COLO668 (cell line): ENCODE measurements around the gene SH3PXD2A.

ENCODE experiments used
- DNase-seq: peaks from one replicate; lab custom pipeline; 2025; ENCODE audit not compliant: unreplicated experiment; lab: John Stamatoyannopoulos, UW

Gene SH3PXD2A, protein sequence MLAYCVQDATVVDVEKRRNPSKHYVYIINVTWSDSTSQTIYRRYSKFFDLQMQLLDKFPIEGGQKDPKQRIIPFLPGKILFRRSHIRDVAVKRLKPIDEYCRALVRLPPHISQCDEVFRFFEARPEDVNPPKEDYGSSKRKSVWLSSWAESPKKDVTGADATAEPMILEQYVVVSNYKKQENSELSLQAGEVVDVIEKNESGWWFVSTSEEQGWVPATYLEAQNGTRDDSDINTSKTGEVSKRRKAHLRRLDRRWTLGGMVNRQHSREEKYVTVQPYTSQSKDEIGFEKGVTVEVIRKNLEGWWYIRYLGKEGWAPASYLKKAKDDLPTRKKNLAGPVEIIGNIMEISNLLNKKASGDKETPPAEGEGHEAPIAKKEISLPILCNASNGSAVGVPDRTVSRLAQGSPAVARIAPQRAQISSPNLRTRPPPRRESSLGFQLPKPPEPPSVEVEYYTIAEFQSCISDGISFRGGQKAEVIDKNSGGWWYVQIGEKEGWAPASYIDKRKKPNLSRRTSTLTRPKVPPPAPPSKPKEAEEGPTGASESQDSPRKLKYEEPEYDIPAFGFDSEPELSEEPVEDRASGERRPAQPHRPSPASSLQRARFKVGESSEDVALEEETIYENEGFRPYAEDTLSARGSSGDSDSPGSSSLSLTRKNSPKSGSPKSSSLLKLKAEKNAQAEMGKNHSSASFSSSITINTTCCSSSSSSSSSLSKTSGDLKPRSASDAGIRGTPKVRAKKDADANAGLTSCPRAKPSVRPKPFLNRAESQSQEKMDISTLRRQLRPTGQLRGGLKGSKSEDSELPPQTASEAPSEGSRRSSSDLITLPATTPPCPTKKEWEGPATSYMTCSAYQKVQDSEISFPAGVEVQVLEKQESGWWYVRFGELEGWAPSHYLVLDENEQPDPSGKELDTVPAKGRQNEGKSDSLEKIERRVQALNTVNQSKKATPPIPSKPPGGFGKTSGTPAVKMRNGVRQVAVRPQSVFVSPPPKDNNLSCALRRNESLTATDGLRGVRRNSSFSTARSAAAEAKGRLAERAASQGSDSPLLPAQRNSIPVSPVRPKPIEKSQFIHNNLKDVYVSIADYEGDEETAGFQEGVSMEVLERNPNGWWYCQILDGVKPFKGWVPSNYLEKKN

DNA sequence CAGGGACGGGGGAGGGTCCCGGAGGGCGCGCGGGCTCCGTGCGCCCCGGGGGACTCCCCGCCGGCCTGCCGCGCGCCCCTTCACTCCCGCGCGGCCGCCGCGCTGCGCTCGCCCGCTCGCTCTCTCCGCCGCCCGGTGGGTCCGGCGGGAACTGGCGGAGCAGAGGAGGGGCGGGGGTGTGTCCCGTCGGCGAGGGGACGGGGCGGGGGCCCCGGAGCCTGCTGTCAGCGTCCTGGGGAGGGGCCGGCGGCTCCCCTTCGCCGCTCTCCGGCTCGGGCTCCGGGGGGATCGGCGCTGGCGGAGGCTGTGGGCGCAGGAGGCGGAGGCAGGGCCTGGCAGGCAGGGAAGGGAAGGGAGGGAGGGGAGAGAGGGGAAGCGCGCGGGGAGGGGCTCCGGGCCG, at the start of gene SH3PXD2A:
TSS of gene SH3PXD2A (minus strand) at position 153 of the 400 bp plus-strand sequence. CDS start 310 bp downstream, outside the sequence.
- DNase-seq, result peak; percentile 47

DNA sequence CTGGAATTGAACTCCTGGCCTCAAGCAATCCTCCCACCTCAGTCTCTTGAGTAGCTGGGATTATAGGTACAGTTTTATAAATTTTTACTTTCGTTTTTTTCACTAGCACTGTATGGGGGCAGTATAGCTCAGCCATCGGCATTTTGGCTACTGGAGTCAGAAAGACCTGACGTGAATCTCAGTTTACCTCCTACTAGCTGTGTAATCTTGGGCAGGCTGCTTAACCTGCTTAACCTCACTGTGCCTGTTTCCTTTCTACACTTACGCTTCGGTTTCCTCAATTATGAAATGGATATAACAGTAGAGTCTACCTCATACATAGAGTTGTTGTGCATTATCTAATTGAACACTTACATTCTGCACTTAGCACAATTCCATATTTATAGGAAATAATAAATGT, 45.9 kb upstream of the SH3PXD2A start:
- DNase-seq, result no peak

DNA sequence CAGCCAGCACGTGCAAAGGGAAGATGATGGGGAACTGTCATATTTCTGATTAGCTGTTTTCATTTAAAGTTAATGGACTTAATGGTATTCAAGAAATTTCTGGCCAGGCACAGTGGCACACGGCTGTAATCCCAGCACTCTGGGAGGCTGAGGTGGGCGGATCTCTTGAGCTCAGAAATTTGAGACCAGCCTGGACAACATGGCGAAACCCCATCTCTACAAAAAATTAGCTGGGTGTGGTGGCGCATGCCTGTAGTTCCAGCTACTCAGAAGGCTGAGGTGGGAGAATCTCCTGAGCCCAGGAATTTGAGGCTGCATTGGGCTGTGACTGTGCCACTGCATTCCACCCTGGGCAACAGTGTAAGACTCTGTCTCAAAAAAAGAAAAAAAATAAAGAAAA, 43.9 kb upstream of the SH3PXD2A start:
- no peak for DNase-seq

DNA sequence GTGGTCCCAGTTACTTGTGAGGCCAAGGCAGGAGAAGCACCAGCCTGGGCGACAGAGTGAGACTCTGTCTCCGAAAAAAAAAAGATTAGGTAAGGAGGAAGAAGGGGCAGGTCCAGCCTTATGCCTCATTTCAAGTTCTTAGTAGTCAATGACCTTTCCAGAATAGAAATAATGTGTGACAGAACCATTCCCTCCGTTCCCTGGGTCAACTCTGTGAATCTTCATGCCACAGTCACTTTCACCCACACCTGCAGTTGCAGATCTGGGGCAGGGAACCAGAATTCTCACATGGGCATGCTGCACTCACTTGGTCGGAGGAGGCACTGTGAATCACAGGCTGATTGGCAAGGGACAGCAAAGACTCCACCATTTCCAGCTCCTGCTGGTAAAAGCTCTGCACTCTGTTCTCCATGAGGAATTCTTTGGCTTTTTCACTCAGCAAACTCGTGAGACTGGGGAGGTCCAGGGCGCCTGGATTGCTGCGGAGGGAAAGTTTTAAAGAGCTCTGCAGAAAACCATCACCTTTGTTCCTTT, 41.9 kb upstream of the SH3PXD2A start:
- no peak for DNase-seq

DNA sequence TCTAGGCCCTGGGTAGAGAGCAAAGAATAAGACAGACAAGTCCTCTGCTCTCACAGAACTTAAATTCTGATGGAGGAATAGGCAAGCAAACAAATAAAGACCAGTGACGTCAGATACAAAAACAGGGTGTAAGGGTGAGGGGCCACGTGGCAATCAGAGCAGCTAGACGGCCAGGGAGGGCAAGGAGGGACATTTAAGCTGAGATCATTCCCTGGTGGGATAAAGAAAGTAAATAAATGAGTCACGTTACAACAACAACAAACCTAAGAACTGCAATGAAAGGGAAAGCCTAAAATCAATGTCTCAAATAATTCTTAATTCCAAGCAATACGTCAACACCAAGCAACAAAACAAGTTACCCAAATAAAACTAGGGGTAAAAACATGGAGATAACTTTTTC, 40.8 kb upstream of the SH3PXD2A start:
- no peak for DNase-seq

DNA sequence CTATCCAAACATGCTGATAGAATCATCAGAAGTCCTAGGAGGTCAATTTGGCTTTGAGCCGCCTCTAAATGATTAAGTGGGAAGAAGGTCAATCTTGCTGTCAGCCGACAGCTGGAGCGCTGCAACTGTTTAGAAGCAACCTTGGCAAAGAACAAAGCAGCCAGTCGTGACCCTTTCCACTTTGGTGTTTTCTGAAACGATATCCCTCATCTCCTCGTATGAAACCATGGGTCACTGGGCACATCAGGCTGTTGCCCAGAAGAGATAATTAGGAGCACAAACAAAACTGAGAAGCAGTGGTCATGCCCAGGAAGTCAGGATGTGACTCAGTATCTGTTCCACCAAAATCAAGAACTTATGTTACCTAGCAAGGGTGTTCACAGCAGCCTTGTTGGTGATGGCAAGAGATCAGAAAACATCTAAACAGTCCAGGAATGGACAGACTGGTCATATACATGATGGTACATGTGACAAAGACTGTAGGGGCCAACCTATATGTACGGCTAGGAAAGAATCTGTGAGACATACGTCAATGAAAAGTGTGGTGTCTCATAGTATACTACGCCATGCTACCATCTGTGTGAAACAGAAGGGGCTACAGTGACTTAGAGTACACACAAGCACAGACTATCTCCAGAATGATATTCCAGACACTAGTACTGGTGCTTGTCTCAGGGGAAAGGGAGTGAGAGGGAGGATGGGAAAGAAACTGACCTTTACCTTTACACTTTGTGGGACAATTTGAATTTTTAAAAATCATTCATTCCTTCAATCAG, 40.2 kb upstream of the SH3PXD2A start:
- no peak for DNase-seq

DNA sequence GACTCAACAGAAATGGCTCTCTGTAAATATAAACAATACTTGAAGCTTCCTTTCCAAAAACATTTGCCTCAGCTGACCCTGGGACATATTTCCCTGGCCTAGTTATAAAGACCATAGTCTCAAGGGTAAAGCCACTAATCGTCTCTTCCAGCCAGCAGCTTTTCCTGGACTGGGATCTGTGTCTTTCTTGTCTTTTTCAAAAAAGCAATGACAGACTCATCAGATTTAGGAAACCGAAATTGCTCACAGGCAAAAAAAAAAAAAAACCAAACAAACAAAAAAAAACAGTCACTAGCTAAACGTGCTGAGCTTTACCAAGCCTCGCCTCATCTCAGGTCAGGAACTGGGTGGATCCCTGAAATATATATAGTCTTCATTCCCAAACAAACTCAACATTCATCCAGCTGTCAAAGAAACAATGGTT, 39.1 kb upstream of the SH3PXD2A start:
- no peak for DNase-seq

DNA sequence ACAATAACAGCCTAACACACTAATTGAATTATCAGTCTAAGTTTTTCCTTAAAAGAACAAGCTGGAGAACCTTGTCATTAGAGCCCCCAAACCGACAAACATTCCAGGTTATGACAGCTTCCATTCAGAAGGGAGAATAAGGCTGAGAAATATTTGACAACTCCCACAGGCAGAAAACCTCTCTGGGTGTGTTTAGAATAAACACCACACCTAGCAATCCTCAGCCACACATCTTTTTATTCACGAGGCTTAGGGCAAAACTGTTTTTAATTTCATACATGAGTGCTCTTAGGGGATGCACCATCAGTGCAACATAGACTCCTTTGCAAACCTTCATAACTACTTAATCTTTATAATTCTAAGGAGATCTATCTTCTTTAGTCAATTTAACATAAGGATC, 38.4 kb upstream of the SH3PXD2A start:
- DNase-seq, result no peak

DNA sequence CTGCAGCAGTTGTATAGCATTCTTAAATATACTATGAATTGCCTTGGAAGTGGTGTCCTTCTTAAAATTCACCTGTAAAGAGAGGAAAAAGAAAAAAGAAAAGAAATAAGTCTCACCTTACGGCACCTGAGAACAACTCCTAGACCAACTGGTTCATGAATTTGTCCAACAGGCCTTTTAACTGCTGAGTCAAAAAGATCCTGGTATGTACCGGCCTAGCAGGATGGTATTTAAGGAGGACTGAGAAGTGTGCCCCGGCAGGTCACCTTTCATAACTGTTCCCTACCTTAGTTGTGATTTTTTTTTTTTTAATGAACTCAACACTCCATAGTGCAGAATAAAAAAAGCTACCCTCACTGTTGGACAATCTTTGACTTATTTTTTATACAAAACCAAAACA, 36.8 kb upstream of the SH3PXD2A start:
- DNase-seq, result no peak

DNA sequence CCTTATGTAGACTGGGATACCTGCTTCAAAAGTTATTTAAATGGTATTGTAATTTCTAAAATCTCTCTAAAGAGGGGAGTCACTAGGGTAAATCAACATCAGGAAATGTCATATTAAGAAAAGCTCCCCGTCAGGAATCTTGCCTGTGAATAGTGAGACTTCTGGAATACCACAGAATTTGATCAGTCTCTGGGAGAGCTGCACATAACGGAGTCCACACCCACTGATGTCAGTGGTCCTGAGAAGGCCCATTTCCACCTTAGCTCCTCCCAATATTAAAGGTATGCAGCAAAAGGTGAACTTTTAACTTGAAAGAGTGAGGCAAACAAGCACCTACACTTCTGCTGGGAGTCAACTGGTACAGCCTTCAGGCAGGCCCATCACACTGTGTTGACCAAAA, 35.3 kb upstream of the SH3PXD2A start:
- no peak for DNase-seq

DNA sequence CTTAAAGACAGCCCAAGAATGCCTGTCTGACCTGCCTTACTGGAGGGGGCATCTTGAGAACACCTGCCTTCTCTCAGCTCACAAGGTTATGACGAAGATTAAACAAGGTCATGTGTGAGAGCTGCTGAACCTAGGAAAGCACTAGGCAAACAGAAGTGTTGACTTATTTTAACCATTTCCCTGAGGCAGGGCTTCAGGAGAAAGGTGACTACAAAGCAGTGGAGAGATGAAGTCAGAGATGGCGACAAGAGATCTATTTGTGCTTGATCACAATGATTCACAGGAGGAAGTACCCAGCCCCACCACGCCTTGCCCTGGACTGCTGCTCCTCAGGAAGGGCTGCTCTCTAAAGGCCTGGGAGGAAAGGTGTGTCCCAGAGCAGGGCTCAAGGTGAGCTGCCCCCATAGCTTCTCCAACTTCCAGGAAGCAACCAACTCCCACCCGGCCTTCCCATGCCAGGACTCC, 34.9 kb upstream of the SH3PXD2A start:
- peak; percentile 4 for DNase-seq

DNA sequence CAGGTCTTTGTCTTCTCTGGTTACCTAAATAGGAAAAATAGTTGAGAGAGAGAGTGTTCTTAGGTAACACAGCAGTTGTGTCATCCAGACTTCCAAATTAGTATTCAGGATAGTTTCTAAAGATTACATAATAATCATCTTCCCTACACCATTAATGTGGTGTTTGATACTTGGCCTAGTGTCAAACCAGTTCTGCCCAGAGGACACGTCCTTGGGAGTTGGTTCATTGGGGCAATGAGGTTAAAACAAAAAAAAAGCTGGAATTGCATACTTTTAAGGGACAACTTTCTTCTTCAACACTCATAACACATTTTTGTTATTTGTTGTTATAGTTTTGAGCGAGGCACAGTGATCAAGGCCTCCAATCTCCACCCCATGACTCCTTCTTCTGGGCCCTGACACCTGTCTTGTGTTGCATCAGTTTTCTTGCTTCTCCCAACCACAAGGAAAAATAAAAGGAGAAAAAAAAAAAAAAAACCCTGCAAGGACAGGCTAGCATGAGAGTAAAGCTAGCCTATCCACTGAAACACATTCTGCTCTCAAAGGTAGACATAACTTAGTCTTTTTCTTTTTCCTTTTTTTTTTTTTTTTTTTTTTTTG, 33.8 kb upstream of the SH3PXD2A start:
- no peak for DNase-seq

DNA sequence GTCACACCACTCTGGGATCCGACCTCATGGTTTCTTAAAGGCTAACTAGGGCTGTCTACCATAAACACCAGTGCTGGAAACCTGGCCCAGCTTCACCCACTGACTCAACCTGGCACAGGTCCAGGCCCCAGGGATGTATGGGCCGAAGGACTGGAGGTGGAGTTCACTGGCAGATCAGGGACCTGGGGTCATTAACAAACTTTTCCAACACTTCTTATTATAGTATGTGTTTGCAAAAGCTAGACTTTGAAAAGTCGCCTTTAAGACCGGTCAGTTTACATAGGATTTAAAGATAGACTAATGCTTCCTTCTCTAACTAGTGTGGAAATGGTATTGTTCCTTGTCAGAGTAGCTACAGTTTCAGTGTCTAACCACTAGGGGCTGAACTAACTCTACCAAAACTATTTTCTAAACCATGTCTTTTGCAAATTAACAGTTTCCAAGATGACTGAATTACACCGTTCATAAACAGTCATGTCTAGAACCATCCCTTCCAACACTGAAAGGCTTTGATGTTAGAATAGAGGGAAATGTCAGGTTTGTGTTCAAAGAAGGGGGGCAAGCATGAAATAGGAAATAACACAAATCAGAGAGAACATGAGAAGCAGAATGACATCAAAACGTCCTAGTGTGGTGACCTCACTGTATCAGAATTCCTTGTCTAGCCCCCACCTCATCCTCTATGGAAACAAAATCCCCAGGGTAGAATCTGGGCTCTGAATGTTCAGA, 32.9 kb upstream of the SH3PXD2A start:
- DNase-seq, result peak; percentile 64

DNA sequence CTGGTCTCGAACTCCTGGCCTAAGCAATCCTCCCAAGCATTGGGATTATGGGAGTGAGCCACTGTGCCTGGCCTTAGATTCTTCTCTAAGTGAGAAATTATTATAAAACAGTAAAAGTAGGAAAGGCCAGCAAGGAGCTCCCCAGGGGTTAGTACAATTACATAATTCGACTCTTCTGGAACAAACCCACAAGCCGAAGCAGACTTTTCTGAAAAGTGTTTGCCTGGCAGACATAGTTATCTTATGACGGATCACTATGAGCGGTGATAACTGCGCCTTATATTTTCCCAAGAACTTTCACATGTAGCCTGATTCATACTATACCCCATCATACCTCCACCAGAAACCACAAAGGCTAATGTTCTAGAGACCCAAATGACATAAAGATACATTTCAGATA, 30.2 kb upstream of the SH3PXD2A start:
- DNase-seq, result no peak

DNA sequence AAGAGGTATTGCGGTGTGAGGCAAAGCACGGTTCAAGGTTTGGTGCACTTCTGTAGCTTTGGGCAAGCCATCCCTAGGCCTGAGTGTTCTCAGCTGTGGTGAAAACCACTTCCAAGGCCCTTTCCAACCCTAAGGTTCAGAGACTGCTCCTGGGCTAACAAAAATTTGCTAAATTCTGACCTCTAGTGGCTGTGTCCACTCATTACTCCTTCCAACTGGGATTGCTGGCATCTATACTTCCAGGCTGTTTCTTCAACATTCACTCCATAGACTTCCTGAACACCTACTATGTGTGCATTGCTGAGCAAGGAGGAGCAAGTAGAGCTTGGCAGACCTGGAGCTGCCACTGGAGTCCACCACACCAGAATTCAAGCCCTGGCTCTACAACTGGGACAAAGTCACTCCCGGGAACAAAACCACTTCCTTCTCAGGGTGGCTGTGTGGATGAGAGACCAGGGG, 29.3 kb upstream of the SH3PXD2A start:
- DNase-seq, result peak; percentile 20

DNA sequence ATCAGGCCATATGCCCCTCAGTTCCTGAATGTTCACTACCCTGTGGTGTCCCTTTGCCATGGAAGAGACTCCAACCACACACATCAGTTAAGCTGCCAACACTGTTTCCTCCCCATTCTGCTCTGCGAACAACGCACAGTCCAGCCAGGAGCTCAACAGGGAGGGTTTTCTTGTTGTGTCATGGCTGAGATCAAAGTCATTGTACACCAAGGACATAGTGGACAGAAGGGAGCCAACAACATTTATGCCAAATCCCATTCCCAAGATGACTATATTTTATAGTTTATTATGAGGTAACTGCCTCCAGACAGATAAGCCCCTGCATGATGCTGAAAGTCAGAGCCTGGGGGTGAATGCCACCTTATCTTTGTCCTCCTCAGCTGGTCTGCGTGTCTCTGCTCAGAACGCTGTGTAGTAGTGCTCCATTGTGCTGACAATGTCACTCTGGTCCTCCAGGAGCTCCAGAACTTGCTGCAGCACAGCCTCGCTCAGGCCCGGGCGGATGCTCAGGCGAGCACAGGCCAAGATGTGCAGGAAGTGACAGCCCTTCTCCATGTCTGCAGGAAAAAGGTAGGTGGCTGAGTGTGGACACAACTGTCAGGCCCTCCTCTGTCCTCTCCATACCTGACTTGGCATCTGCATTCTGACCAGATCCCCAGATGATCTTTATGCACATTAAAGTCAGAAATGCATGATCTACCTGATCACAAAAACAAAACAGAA, 27.1 kb upstream of the SH3PXD2A start:
- DNase-seq, result no peak

DNA sequence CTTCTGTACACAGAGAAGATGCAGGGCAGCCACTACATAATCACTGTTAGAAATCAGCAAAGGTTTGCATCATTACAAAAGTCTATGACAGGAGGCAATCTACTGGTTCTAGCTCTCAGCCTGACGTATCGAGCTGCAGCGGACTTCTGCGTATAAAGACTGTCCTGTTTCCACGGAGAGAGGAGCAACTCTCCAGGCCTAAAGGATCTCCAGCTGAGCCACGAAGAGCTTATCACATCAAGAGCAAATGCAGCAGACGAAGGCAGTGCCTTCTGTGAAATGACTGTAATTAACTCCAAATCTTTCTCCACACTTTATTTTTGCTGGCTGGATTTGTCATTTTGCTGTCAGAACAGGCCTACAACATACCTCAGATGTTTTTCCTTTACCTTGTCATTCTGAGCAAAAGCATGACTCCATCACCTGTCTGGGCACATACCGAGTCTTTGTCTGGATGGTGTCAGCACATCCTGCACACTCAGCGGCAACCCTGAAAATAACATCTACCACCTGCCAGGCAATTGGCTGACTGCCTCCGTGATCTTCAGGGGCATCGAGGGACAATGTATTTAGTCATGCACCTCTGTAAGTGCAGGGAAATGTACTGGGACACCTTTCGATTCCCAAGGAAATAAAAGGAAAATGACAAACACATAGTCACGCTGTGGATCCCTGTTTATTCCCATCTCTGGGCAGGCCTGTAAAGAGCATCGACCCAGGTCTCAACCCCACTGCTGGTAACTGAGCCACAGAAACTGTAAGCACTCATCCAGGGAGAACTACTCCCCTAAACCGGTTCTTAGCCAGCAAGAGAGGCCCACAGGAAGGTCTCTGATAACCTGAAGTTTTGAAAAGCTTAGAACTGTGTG, 26.3 kb upstream of the SH3PXD2A start:
- no peak for DNase-seq

DNA sequence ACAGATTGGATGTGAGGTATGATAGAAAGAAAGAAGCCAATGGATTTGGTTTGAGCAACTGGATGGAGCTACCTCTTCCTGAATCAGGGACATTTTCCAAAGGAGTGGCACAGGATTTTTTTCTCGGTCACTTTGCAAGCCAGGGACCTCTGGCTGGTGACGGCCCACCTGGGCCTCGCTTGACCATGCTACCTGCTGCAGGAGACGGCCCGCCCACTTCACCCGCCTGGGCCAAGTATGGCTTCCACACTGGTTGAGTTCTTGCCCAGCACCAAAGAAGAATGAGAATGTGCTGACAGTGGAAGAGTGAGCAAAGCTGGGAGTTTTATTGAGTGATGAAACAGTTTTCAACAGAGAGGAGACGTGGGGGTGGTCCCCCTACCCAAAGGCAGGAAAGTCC, 24.5 kb upstream of the SH3PXD2A start:
- no peak for DNase-seq
